Loucy (cell line): ENCODE data around the gene UTF1.

ENCODE experiments used
- CTCF ChIP-seq: fragments of 200-600 bp; sonication (generic); conservative IDR thresholded peaks from 2 replicates; pipeline ENCODE4 v1.5.1; 2014; ENCODE audit warnings: mild to moderate bottlenecking, antibody characterized with exemption, low read length
- EZH2phosphoT487 ChIP-seq: fragments of 200-600 bp; IDR thresholded peaks from 2 replicates; pipeline ENCODE4 v1.6.1; 2018; ENCODE audit warnings: antibody characterized with exemption, mild to moderate bottlenecking, moderate library complexity, borderline replicate concordance

GRCh38 chr10:133237241-133237587, 7.2 kb downstream of the UTF1 start:
- TF ChIP-seq CTCF (no peak), EZH2phosphoT487 (no peak)
